Heart left ventricle (tissue), 13 donors: ENCODE data around the gene STK4.

Source experiments
- POLR2A ChIP-seq, 2 donors: fragments of 450-650 bp; IDR thresholded peaks; one replicate each; pipeline ENCODE4 v1.6.1; 2017; ENCODE audit warnings: antibody characterized with exemption in 2 of 2, mild to moderate bottlenecking in 2 of 2, moderate library complexity in 2 of 2
- TF ChIP-seq, protein P1 (sequence below), 12 donors: fragments of 200-600 bp; sonication (generic) in 4 of 12; IDR thresholded peaks; one replicate each; pipeline versions ENCODE4 v1.5.0 to v1.8.0; 2018 to 2022; ENCODE audit warnings: antibody characterized with exemption in 12 of 12, mild to moderate bottlenecking in 5 of 12
- donor health status: ischemic (EF 13 %, LVEDD 7.1; RV severe dilation, severe dysfunction).
- donor health status: DM: no; HTN: yes; CAD: no.
- donor health status: DM: no; HTN: no; CAD: no.
- donor health status: ischemic (EF 25% LVEDD 6.9; RV normal size, moderate dysfunction).
- donor health status: ischemic (EF 25% LVEDD 5.7; RV mildly dilated, moderate dysfunction).
- donor health status: ischemic (EF 35%, LVEDD 5.7; RV mildly dilated, moderate dysfunction).
- donor health status: nonischemic (EF 11% LVEDD 7.7; RV severe dilation, severe dysfunction).
- donor health status: DM: yes; HTN: yes; CAD: no.
- donor health status: PGD.
- donor health status: ischemic (EF 29% LVEDD 5.4; RV normal size, mild dysfunction).
- donor health status: nonischemic (EF 23%, LVEDD 6.1; RV moderate dilation, normal function).

DNA sequence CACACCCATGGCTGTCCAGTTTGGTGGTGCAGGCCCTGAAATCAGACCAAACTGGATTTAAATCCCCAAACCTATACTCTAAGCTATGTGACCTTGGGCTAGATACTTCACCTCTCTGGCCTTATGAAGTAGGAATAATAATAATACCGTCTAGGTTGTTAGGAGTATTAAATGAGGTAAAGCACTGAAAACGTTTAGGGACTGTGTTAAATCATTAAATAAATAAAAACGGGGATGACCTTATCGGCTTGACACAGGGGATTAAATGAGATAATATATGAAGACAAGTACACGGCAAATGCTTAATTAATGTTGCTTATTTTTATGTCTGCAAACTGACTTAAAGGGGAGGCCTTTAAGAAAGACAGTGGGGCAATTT, 672 bp upstream of the STK4 start:
- TF ChIP-seq, protein P1, sequence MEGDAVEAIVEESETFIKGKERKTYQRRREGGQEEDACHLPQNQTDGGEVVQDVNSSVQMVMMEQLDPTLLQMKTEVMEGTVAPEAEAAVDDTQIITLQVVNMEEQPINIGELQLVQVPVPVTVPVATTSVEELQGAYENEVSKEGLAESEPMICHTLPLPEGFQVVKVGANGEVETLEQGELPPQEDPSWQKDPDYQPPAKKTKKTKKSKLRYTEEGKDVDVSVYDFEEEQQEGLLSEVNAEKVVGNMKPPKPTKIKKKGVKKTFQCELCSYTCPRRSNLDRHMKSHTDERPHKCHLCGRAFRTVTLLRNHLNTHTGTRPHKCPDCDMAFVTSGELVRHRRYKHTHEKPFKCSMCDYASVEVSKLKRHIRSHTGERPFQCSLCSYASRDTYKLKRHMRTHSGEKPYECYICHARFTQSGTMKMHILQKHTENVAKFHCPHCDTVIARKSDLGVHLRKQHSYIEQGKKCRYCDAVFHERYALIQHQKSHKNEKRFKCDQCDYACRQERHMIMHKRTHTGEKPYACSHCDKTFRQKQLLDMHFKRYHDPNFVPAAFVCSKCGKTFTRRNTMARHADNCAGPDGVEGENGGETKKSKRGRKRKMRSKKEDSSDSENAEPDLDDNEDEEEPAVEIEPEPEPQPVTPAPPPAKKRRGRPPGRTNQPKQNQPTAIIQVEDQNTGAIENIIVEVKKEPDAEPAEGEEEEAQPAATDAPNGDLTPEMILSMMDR (IDR thresholded peaks at IDR 0.05) = no peak
- no peak for TF ChIP-seq POLR2A (IDR thresholded peaks at IDR 0.05)
